Activated T-cell treated with anti-CD3 and anti-CD28 coated beads, Interleukin-2, amount 50 U/mL, for 48 hours (primary cell): ENCODE measurements around the gene SLC22A25.
"Not testable (repeated sequence)": the region's sequence is repeated elsewhere in the genome, so short reads cannot be mapped to it uniquely, and the experiment has no call there.

Experiments
- DNase-seq, 2 experiments: peaks; one replicate each; pipeline ENCODE4 v3.0.0-alpha.2; 2020

The SLC22A25 gene

GRCh38 chr11:63243533-63243932, at the start of gene SLC22A25:
SLC22A25 (minus strand) TSS chr11:63243599; CDS start chr11:63229652, 13,947 bp downstream.
- no peak for DNase-seq

- no peak for DNase-seq
These were observed 46.9 kb upstream of the SLC22A25 start for GRCh38 chr11:63290285-63290684.

GRCh38 chr11:63289658-63290057, 46.3 kb upstream of the SLC22A25 start:
- no peak for DNase-seq

- DNase-seq: no peak
These were observed 39.2 kb upstream of the SLC22A25 start for GRCh38 chr11:63282579-63282978.

GRCh38 chr11:63280920-63281319, 37.5 kb upstream of the SLC22A25 start:
- DNase-seq: no peak

- DNase-seq: no peak
These were observed 34.0 kb upstream of the SLC22A25 start for GRCh38 chr11:63277345-63277943.

- no peak for DNase-seq
These were observed 31.4 kb upstream of the SLC22A25 start for GRCh38 chr11:63274776-63275175.

GRCh38 chr11:63273685-63274084, 30.3 kb upstream of the SLC22A25 start:
- DNase-seq: no peak

- no peak for DNase-seq
These were observed 19.1 kb upstream of the SLC22A25 start for GRCh38 chr11:63262547-63262946.

GRCh38 chr11:63251312-63251711, 7.9 kb upstream of the SLC22A25 start:
- DNase-seq: no peak

- no peak for DNase-seq
These were observed 7.0 kb upstream of the SLC22A25 start for GRCh38 chr11:63250162-63251050.

GRCh38 chr11:63248966-63249365, 5.6 kb upstream of the SLC22A25 start:
- no peak for DNase-seq

GRCh38 chr11:63247237-63248002, 4.0 kb upstream of the SLC22A25 start:
- not testable (repeated sequence) for DNase-seq

- no peak for DNase-seq
These were observed 2.6 kb upstream of the SLC22A25 start for GRCh38 chr11:63246045-63246444.

- no peak for DNase-seq
These were observed 1.5 kb upstream of the SLC22A25 start for GRCh38 chr11:63244862-63245261.

GRCh38 chr11:63242089-63242781, 1.2 kb downstream of the SLC22A25 start:
- no peak for DNase-seq

- DNase-seq: no peak
These were observed 2.5 kb downstream of the SLC22A25 start for GRCh38 chr11:63240791-63241379.

GRCh38 chr11:63240098-63240497, 3.3 kb downstream of the SLC22A25 start:
- no peak for DNase-seq

GRCh38 chr11:63239254-63239653, 4.1 kb downstream of the SLC22A25 start:
- DNase-seq: no peak

GRCh38 chr11:63237413-63237812, 6.0 kb downstream of the SLC22A25 start:
- DNase-seq: no peak

- DNase-seq: not testable (repeated sequence)
These were observed 7.6 kb downstream of the SLC22A25 start for GRCh38 chr11:63235471-63236461.
